HG03025 (cell line): ENCODE results near the gene PARK7.
A peak's percentile ranks its signal among the peaks of the same experiment; 100 is the strongest.

Experiments
- ATAC-seq: cut with Tn5 transposase; IDR thresholded peaks from one replicate; pipeline ENCODE4 v1.9.1; 2021; ENCODE audit warnings: mild to moderate bottlenecking, moderate library complexity; ENCODE audit not compliant: unreplicated experiment, low FRiP score

The PARK7 gene

DNA sequence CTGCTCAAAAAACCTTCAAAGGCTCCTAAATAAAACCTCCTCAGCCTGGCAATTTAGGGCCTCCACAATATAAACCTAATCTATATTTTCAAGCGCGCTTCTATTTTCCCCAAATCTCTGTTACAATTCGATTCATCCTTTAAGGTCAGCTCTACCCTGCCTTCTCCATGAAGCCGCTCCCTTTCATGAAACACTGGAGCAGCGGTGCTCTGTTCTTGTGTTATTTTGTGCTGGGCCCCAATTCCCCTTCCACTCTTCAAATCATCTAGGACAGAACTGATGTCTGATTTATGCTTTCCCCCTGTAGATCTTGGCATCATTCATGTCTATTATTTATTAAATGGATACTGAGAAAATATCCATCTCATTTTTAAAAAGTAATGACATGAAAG lies 57.7 kb downstream of the PARK7 start:
- ATAC-seq = no peak

DNA sequence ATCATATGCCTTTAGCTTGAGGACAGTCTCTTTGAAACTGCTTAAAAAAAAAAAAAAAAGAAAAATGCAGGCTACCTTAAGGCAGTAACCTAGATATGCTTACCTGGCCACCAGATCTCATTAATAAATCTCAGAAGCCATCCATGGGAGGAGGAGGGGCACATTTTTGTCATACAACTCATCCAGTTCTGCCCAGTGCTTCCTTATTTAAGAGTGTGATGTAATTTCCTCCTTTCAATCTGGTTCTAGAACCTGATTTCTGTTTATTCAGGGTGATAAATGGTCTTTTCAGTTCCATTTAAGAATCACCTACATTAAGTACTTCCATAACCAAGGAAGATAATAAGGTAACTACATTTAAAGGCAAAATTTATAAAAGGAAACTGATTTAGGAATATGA lies 58.5 kb downstream of the PARK7 start:
- no peak for ATAC-seq

DNA sequence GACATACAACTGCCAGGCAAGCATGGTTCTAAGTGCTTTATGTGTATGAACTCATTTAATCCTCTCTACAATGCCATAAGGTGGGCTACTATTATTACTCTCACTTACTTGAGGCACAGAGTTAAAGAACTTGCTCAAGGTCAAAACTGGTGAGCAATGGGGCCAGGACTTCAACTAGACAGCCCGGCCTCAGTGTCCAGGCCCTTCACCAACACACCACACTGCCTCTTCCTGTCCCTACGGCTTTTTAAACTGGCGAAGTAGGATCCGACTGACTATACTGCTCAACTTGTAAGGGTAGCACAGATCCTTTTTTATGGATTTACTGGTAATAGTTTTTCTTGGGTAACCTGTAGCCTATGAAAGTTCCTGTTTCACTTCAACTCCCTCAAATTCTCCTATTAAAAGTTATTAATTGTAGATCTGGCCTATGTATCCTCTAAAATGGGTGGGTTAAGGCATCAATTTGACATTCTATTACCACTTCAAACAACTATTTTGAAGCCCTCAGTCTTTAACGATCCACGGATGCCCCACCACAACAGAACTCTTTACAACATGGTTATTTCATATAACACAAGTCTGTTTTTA lies 60.3 kb downstream of the PARK7 start:
- ATAC-seq = no peak

DNA sequence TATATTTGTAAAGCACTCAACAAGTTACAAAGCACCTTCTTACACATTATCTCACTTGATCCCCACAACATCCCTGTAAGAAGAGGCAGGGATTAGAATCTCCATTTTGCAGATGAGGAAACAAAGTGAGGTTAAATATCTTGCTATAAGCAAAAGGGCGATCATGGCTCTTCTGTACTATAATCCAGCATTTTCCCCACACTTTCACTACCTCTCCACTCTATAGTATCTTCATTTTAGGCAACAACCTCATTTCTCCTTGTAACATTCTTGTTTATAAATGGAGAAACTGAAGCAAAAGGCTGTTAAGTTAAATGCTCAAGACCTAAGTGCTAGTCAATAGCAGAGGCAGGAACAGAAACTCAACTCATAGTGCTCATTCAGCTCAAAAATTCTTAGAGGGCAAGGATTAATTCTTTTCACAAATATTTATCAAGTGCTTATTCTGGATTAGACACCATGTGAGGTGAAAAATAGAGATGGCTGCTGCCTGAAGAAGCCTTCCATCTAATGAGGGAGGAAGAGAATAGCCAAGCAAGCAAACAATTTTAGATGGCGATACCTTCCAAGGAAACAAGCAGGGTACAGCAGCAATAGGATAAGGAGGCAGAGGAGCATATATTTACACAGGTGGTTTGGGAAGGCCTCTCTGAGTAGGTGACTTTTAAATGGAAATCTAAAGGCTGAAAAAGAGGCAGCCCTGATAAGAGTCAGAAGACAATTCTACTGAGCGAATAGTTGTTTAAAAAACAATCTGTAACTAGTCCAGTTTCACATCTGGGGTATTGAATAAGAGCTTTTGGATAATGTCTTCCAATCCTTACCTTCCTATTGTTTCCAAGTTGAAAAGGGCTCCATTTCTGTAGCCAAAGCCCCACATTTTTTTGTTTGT lies 61.1 kb downstream of the PARK7 start:
- ATAC-seq = no peak

DNA sequence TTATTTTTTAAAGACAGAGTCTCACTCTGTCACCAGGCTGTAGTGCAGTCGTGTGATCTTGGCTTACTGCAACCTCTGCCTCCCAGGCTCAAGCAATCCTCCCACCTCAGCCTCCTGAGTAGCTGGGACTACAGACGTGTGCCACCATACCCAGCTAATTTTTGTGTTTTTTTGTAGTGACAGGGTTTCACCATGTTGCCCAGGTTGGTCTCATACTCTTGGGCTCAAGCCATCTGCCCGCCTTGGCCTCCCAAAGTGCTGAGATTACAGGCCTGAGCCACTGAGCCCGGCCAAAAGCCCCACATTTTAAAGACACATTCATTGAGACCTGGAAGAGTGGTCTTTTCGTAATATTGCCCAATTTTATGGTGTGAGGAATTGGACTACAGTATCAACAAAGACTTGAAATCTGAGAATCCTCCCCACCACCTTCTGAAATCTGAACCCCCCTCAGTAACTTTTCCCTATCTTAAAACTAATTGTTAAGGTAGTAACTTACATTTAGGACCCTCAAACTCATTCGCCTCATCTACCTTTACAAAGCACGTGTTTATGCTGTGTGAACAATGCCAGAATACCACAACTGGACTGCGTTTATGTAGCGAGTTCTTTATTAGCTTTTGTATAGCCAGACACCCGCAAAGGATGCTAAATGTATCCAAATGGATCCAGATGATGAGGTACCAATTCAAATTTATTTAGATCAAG lies 61.9 kb downstream of the PARK7 start:
- no peak for ATAC-seq

DNA sequence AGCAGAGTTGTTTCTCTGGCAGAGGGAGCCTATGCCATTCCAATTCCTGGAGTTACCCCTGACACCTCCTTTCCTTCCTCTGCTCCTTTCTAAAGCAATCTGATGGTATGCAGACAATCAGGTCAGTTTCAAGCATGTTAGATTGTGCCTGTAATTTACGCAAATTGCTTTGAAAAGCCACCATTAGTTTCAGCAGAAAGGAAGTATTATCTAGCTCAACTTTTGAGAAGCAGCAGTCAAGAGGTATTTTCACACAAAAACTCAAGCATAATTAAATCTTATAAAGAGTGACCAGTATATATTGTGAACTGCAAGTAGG lies 62.4 kb downstream of the PARK7 start:
- ATAC-seq = no peak

DNA sequence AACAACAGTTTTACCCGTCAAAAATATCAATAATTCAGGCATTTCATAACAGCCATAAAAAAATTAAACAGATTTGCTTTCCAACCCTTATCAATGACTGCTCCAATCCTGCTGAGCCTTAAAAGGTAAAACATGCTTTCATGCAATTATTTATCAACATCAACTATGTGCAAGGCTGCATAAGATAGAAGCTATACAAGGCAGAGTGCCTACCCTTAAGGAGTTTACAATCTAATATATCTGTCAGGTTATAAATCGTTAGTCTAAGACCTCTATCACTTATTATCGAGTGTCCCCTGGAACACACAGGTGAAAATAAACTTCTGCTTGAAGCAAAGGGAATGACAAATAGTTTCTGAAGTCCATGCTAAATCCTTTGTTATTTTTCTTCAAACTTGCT lies 62.8 kb downstream of the PARK7 start:
- no peak for ATAC-seq

DNA sequence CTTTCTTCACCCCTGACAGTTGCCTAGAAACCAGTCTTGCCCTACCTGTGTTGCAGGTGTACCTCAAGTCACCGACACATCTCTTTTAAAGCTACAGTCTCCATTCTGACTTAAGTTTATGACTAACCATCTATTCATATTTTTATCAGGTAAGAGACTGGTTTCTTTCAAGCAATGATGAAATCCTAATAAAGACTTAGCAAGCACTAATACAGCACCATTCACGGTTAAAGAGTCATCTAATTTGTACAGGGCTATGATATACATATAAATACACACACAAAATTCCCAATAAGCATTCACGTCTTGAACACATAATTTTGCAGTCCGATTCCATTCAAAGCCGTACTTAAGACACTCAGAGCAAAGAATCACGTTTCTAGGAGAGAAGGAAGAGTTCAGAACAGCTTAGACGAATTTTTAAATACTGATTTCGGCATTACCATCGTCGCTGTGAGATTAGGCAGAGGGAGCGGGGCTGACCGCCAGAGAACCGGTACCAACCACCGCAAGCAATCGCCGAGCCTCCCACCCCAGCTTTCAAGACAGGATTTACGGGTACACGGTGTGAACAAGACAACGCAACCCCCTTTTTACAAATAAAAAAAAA lies 63.7 kb downstream of the PARK7 start:
- ATAC-seq = no peak

DNA sequence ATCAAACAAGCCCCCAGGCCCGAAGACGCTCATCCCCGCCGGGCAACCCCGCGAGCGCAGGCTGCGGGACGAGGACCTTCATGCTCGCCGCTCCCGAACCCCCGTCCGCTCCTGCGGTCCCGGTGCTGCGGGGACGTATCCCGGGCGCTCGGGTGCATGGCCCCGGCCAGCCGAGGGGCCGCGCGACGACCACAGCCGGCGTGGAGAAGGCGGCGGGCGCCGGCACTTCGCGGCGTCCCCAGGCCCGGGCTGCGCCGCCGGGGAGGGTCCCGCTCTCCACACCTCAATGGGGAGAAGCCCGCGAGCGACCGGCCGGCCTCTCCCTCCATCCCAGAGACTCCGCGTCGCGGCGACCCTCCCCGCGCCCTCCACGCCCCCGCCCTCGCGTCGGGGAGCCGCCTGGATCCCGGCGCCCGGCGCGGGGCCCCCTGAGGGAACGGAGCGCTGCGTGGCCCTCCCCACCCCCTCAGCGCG lies 64.2 kb downstream of the PARK7 start:
- ATAC-seq = peak; percentile 17

DNA sequence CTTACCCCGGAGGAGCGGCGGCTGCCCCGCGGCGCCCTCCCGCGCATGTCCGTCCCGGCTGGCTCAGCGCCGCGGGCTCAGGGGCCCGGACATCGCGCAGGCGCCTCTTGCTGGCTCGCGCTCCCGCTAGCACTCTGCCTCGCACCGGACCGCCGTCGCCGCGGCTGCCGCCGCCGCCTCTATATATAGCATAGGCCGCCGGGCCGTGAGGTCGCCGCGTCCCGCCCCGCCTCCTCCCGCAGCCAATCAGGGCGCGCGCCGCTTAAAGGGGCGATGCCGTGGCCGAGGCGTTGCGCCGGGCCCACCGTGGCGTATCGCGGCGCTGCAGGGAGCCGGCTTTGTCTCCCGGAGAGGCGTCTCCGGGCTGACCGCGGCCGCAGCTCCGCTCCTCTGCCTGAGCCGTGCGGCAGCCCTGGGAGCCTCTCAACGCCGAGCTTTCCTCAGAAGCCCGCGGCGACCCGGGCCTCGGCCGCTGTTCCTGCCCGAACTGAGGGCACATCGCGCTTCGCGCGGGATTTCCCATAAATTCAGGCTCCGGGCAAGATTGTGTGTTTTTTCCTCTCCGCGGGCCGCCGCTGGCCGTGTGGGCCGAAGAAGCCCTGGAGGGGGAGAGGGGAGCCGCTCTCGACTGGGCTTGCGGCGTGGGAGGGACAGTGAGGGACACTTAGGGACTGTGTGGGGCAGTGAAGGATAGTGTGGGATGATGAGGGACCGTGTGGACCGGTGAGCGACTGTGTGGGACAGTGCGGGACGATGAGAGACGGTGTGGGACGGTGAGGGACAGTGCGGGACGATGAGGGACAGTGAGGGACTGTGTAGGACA lies 64.9 kb downstream of the PARK7 start, which contains the start of gene ERRFI1:
TSS of gene ERRFI1 (minus strand) at position 157 of the 823 bp plus-strand sequence. CDS start 10,690 bp downstream, outside the sequence.
- peak; percentile 69 for ATAC-seq

DNA sequence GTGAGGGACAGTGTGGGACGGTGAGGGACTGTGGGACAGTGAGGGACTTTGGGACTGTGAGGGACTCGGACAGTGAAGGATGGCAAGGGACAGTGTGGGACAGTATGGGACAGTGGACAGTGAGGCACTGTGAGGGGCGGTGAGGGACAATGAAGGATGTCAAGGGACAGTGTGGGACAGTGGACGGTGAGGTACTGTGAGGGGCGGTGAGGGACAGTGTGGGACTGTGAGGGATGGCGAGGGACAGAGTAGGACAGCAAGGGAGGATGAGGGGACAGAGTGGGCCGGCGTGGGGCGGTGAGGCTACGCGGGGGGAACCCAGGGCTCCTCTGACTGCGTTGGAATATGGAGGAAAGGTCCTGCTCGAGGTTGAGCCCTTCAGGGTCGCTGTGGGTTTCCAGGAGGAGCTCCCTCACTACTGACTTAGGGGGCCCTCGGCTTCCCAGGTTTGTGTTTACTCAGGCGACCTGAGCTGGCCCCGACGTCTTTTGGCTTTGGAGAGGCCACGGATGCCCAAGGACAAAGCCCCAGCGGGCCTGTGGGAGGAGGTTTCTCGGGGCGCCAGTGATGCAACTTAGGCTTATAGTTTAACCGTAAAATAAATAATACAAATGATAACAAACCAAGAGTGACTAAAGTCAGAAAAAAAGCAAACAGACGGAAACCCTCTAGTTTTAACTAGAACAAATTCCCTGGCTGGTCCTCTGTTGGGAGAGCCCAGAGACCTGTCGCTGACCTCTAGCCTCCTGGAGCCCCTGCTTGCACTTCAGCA lies 65.7 kb downstream of the PARK7 start:
- ATAC-seq = no peak

DNA sequence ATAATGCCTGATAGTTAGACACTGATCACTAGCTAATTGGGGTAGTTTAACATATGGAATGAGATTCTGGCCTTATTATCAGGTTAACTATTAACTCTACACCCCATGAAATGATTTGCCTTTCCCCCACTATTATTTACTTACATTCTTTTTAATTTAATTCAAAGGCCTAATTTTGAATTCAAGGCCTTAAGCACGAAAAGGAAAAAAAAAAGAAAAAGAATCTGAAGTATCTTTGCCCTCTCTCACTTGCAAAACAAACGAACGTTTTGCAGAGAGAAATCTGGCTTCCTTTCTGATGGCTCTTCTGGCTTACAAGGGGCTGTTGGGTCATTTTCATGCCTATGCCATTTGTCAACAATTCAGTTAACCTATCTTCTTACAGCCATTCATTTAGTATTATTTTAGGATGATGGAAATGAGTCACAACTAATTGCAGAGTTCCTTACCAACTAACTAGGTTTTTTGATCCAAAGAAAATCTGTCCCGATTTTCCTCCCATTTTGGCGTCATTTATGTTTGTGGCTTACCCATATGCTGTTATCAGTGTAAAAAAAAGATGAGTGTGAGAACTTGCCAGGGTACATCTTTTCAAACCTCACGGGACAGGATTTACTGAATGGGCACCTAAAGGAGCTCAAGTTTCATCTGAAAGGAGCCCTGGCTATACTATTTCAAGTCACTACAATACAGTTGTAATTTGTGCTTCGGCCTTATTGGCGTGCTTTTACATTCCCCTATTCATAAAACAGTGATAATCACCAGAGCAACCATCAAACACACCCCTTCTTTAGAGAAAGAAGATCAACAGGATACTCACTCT lies 66.4 kb downstream of the PARK7 start:
- no peak for ATAC-seq

DNA sequence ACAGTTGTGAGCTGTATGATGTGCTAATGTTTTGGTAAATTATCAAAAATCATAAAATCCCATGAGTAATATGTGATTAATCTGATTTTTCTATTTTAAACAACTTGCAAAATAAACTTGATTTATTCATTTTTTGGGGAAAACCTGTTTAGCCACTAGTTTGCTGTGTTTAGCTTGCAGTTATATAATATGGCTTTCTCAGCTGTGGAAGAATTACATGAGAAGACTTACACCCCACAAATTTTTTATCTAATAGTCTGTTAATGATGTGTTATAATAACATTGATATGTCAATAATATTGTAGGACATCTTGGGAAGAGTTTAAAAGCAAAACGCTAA lies 67.0 kb downstream of the PARK7 start:
- no peak for ATAC-seq

DNA sequence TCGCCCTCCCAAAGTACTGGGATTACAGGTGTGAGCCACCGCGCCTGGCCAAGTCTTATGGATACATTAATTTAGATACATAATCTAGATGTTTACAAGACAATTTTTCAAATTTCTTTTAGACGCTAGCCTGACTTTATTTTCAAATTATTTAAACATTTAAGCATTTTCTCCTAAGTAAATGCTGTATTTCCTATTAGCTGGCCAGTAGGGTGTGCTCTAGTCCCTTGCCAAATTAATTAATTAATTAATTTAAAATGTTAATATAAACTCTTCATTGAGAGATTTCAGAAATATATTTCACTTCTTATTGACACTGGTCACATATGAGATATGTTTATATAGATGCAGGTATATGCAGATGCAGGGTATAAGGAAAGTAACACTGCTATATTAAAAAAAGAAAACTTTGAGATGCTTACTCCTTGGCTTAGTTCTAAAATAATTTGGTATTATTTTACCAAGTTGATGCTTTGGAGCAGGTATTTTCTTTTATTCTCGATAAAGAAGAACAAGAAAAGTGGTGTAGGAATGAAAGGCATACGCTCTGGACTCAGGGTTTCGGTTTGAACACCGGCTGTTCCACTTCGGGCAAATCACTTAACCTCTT lies 69.8 kb downstream of the PARK7 start:
- no peak for ATAC-seq

DNA sequence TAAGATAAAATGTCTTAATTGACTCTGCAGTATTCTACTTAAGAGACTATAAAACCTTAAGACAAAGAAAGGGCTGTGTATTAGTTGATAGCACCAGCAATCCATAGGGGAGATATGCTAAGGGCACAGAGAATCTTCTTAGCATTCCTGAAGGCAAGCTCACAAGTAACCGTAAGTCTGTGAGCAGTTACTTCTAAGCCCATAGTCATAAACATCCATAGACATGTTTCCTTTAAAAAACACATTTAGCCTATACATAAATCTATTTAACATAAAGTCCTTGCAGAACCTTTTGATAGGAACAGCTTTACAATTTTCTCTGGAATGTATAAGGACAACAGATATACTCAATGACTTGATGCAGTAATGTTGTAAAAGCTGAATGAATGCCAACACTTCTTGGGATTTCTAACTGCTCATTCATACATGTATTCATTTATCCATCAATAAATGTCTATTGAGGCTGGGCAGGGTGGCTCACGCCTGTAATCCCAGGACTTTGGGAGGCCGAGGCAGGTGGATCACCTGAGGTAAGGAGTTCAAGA lies 70.9 kb downstream of the PARK7 start:
- ATAC-seq = no peak

DNA sequence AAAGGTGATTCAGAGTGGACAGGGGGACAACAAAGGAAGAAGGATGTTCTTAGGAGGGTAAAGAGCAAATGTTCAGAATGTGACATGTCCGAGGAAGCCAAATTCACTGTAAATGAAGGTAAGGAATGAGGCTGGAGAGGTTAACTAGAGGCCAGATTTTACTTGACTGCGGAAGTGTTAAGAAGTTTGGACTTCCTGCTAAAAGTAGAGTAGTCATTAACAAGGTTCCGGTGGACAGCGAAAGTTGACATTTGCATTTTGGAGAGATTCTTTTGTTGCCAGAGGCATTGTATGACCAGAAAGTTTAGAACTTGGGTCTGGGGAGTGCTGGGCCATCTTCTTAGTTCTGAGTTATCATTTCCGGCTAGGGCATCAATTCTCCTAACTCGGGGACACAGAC lies 71.8 kb downstream of the PARK7 start:
- ATAC-seq = no peak
